Measurements from ENCODE around the gene SLC16A8. TPM values are rescaled to one million over a fixed set of nuclear protein-coding genes. Genes with fewer than 3 reads are reported as not detected.

SLC16A8 gene
- total and polyA plus RNA-seq, 9 of the 15 experiments (the other 6 are each of a cell fraction or from before 2014, with no cell fraction given) = not detected

- Histone ChIP-seq H4K20me1 (replicated peaks; ENCODE audit: control insufficient read depth, insufficient read depth, low read length) (no peaks in the 10 kb centered on the region), H3K27me3 (ENCODE audit: control insufficient read depth in 2 of 2, insufficient read depth in 2 of 2, low read length in 2 of 2) (no peaks in the 10 kb centered on the region), H3K9me1 (ENCODE audit: control insufficient read depth, insufficient read depth, low read length) (no peaks in the 10 kb centered on the region), H3K27ac (ENCODE audit: extremely low read depth, low read depth, low read length) (no peak overlapping the region), H3K9ac (ENCODE audit: insufficient read depth in 1 of 2, low read depth in 2 of 2, low read length in 2 of 2) (no peak overlapping the region), H3K36me3 (ENCODE audit: control insufficient read depth, insufficient read depth, low read length) (no peaks in the 10 kb centered on the region), H3K9me3 (replicated peaks; ENCODE audit: control insufficient read depth, insufficient read depth, low read depth, low read length) (no peaks in the 10 kb centered on the region), H2AFZ (ENCODE audit: low read depth, low read length) (no peak overlapping the region), H3K4me3 (no peak overlapping the region), H3K4me2 (ENCODE audit: insufficient read depth, low read length) (no peak overlapping the region), H3K79me2 (ENCODE audit: control insufficient read depth, insufficient read depth, low read length) (no peaks in the 10 kb centered on the region), H3K4me1 (replicated peaks in 1 of 2; ENCODE audit: control insufficient read depth in 2 of 2, insufficient read depth in 2 of 2, low read length in 2 of 2) (peaks cover 0 to 26% of the 10 kb centered on the region in 2 experiments; a peak in 2 of 5 replicates)
- BruUV-seq (replicated peaks) = no TSS peak
- WGBS (ENCODE audit: insufficient coverage, low coverage, missing lambda C conversion rate) = 71% methylated on average over 14 of the region's 22 CpGs
- POLR2A ChIA-PET = interaction anchor here (0.6 to 1.0 kb wide), 3 partner anchors 16 to 387 kb away, joined by 3 to 5 read pairs (median 3); partner anchors contain the start of gene MAFF
- in situ Hi-C loops (cut with MboI) (loop anchor here (25.0 kb wide), 2 partner anchors 516 to 941 kb away; partner anchors contain the start of genes APOBEC3C and APOBEC3D), intact Hi-C loops (cut with micrococcal nuclease) (no loop called here)
- DNase-seq (ENCODE audit: extremely low read depth in 1 of 4, low spot score in 3 of 4) (no peak), FAIRE-seq (no peak), ATAC-seq (0 out of 3 replicates have a peak, but pooled peaks have one; percentile 22)
- CTCF ChIA-PET (ENCODE audit: low intra/inter-chr PET ratio) = no interaction called here
- TF ChIP-seq PREB (CRISPR knock-in tag; IDR thresholded peaks at IDR 0.05) = no peak
- peak in 1 of 2 experiments; percentile 9; a peak in 1 of 4 replicates for TF ChIP-seq RAD21 (CRISPR knock-in tag; conservative IDR thresholded peaks at IDR 0.05 in 1 of 2, IDR thresholded peaks at IDR 0.05 in 1 of 2)
- peak; percentile 8 to 55 (median 31); a peak in 4 of 6 replicates for TF ChIP-seq CTCF (IDR thresholded peaks at IDR 0.05 in 2 of 3, conservative IDR thresholded peaks at IDR 0.05 in 1 of 3; ENCODE audit: insufficient read depth in 2 of 3, low read depth in 1 of 3, low read length in 3 of 3)
Measured at GRCh38 chr22:38071421-38072321, 12.3 kb downstream of the SLC16A8 start.
